22Rv1 (cell line): ENCODE measurements around the gene CTTNBP2.

Experiments
- ZFX ChIP-seq: fragments of 450-650 bp; IDR thresholded peaks from 2 replicates; pipeline ENCODE4 v1.6.1; 2017; ENCODE audit warnings: antibody characterized with exemption, borderline replicate concordance
- TF ChIP-seq, protein P1 (sequence below): fragments of 450-650 bp; IDR thresholded peaks from 2 replicates; pipeline ENCODE4 v1.5.1; 2017; ENCODE audit warnings: mild to moderate bottlenecking

DNA sequence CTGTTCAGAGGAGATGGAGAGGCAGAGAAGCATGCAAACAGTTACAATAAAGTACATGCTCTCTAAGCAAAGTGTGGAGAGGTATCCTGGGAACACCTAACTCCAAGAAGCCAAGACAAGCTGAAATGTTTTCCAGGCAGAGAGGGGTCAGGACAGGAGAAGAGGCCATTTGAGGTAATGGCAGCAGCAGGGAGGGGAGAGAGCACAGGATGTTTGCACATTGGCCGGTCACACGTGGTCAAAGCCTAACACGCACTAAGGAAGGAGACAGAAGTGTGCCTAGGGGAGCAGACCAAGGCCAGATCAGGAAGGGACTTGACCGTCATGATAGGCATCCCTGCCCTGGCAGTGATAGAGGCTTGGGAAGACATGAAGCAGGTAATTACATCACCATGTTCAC, 101.5 kb downstream of the CTTNBP2 start:
- TF ChIP-seq, protein P1, sequence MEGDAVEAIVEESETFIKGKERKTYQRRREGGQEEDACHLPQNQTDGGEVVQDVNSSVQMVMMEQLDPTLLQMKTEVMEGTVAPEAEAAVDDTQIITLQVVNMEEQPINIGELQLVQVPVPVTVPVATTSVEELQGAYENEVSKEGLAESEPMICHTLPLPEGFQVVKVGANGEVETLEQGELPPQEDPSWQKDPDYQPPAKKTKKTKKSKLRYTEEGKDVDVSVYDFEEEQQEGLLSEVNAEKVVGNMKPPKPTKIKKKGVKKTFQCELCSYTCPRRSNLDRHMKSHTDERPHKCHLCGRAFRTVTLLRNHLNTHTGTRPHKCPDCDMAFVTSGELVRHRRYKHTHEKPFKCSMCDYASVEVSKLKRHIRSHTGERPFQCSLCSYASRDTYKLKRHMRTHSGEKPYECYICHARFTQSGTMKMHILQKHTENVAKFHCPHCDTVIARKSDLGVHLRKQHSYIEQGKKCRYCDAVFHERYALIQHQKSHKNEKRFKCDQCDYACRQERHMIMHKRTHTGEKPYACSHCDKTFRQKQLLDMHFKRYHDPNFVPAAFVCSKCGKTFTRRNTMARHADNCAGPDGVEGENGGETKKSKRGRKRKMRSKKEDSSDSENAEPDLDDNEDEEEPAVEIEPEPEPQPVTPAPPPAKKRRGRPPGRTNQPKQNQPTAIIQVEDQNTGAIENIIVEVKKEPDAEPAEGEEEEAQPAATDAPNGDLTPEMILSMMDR = no peak
- no peak for TF ChIP-seq ZFX
